Measurements from ENCODE around the gene PID1. TPM values are rescaled to one million over a fixed set of nuclear protein-coding genes. Genes with fewer than 3 reads are reported as not detected.

The PID1 gene
- total RNA-seq, 2 experiments from 2014 or later = not detected

DNA sequence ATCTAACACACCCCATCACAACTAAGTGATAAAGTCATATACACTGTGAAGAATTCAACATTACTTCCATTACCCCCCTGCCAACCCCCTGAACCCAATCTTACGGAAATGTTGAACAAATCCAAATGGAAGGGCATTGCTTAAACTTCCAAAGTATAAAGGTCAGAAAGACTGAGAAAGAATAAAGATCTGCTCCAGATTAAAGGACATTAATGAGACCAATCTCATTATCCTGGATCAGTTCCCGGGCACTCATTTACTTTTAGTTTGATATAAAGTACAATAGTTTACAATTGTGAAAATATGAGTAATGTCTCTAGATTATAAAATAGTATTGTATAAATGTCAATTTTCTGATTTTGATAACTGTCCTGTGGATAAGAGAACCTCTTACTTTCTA, 229.4 kb downstream of the PID1 start:
- TF ChIP-seq EZH2phosphoT487 (IDR thresholded peaks at IDR 0.05; ENCODE audit: borderline replicate concordance, low read depth, low read length) = no peak
- TF ChIP-seq, protein P1, sequence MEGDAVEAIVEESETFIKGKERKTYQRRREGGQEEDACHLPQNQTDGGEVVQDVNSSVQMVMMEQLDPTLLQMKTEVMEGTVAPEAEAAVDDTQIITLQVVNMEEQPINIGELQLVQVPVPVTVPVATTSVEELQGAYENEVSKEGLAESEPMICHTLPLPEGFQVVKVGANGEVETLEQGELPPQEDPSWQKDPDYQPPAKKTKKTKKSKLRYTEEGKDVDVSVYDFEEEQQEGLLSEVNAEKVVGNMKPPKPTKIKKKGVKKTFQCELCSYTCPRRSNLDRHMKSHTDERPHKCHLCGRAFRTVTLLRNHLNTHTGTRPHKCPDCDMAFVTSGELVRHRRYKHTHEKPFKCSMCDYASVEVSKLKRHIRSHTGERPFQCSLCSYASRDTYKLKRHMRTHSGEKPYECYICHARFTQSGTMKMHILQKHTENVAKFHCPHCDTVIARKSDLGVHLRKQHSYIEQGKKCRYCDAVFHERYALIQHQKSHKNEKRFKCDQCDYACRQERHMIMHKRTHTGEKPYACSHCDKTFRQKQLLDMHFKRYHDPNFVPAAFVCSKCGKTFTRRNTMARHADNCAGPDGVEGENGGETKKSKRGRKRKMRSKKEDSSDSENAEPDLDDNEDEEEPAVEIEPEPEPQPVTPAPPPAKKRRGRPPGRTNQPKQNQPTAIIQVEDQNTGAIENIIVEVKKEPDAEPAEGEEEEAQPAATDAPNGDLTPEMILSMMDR (conservative IDR thresholded peaks at IDR 0.05; ENCODE audit: low read length) = no peak
- H4K20me1 ChIP-seq (ENCODE audit: insufficient read depth, low read length) = no peaks in the 10 kb centered on the region
- ChIA-PET CTCF (ENCODE audit: unreplicated experiment) (no interaction called here), POLR2A (no interaction called here)
- DNase-seq (ENCODE audit: low spot score) = no peak
- no TSS peak for BruUV-seq (replicated peaks)
- no peaks in the 10 kb centered on the region for H3K9me2 ChIP-seq (ENCODE audit: insufficient read depth, low read length)
- intact Hi-C loops (cut with micrococcal nuclease; ENCODE audit: unreplicated experiment) = no loop called here
- H3K4me1 ChIP-seq (ENCODE audit: insufficient read depth, low read length, poor library complexity, severe bottlenecking) = no peaks in the 10 kb centered on the region
- H3K79me2 ChIP-seq (ENCODE audit: insufficient read depth, low read depth, low read length) = no peaks in the 10 kb centered on the region
- no peak overlapping the region for H3K4me3 ChIP-seq (ENCODE audit: low read depth, low read length, poor library complexity, severe bottlenecking)
- no peak overlapping the region for H3K4me2 ChIP-seq (ENCODE audit: low read length)
- H2AFZ ChIP-seq (ENCODE audit: low read length) = no peak overlapping the region
- H3K9me3 ChIP-seq (ENCODE audit: low read length) = no peaks in the 10 kb centered on the region
- H3K36me3 ChIP-seq (ENCODE audit: insufficient read depth, low read length) = no peaks in the 10 kb centered on the region
- H3K27ac ChIP-seq (ENCODE audit: low read depth, low read length, poor library complexity, severe bottlenecking) = no peak overlapping the region

DNA sequence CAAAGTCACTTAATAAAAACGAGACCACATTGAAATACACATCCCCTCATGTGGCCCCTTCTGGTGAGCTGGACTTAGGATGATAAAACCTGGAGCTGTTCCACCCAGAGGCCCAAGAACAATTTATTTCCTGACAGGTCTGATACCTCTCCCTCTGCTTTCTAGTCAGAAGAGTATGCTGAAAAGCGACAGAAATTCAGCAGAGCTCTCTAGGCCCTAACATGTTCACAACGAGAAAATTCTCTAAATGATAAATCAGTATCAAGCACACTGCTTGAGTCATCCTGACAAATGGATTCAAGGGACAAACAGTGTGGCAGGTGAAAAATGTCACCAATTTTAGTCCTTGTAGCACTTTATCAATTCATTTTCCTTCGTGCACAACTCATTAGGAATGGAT, 233.5 kb downstream of the PID1 start:
- H3K9me3 ChIP-seq (ENCODE audit: low read length) = no peaks in the 10 kb centered on the region

DNA sequence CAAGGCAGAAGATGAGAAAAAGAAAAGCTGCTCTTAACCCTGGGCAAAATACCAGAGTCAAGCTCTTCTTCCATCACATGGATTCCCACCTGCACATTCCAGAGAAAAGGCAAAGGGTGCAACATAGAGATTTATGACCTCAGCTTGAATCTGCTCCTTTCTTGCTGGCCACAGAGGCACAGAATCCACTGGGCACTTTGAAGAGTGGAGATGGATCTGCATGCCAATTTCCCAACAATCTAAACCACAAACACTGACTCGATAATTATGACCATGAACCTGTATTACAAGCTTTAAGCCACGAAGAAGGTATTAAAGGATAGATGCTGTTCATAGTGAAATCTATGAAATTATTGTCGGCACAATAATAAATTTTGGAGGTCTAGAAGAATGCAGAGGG, 237.3 kb downstream of the PID1 start:
- Histone ChIP-seq H3K79me2 (ENCODE audit: insufficient read depth, low read depth, low read length) (no peaks in the 10 kb centered on the region), H4K20me1 (ENCODE audit: insufficient read depth, low read length) (no peaks in the 10 kb centered on the region), H3K9me3 (ENCODE audit: low read length) (no peaks in the 10 kb centered on the region), H3K4me2 (ENCODE audit: low read length) (no peak overlapping the region), H2AFZ (ENCODE audit: low read length) (no peak overlapping the region), H3K4me1 (ENCODE audit: insufficient read depth, low read length, poor library complexity, severe bottlenecking) (no peaks in the 10 kb centered on the region), H3K4me3 (ENCODE audit: low read depth, low read length, poor library complexity, severe bottlenecking) (no peak overlapping the region), H3K27ac (ENCODE audit: low read depth, low read length, poor library complexity, severe bottlenecking) (no peak overlapping the region), H3K9me2 (ENCODE audit: insufficient read depth, low read length) (no peaks in the 10 kb centered on the region), H3K36me3 (ENCODE audit: insufficient read depth, low read length) (no peaks in the 10 kb centered on the region)
- TF ChIP-seq, protein P1 (conservative IDR thresholded peaks at IDR 0.05; ENCODE audit: low read length) = no peak
- no peak for TF ChIP-seq EZH2phosphoT487 (IDR thresholded peaks at IDR 0.05; ENCODE audit: borderline replicate concordance, low read depth, low read length)
- no peak for DNase-seq (ENCODE audit: low spot score)
- intact Hi-C loops (cut with micrococcal nuclease; ENCODE audit: unreplicated experiment) = no loop called here
- POLR2A ChIA-PET = no interaction called here
- CTCF ChIA-PET (ENCODE audit: unreplicated experiment) = no interaction called here
- no TSS peak for BruUV-seq (replicated peaks)

More for the DNA sequence above, 233.5 kb downstream of the PID1 start:
- Histone ChIP-seq H3K27ac (ENCODE audit: low read depth, low read length, poor library complexity, severe bottlenecking) (no peak overlapping the region), H3K4me2 (ENCODE audit: low read length) (no peak overlapping the region), H3K9me2 (ENCODE audit: insufficient read depth, low read length) (no peaks in the 10 kb centered on the region), H3K36me3 (ENCODE audit: insufficient read depth, low read length) (no peaks in the 10 kb centered on the region), H4K20me1 (ENCODE audit: insufficient read depth, low read length) (no peaks in the 10 kb centered on the region), H3K4me3 (ENCODE audit: low read depth, low read length, poor library complexity, severe bottlenecking) (no peak overlapping the region), H2AFZ (ENCODE audit: low read length) (no peak overlapping the region), H3K79me2 (ENCODE audit: insufficient read depth, low read depth, low read length) (no peaks in the 10 kb centered on the region), H3K4me1 (ENCODE audit: insufficient read depth, low read length, poor library complexity, severe bottlenecking) (no peaks in the 10 kb centered on the region)
- intact Hi-C loops (cut with micrococcal nuclease; ENCODE audit: unreplicated experiment) = no loop called here
- DNase-seq (ENCODE audit: low spot score) = no peak
- ChIA-PET POLR2A (interaction anchor here (0.8 kb wide), 1 partner anchor 9 kb away, joined by 4 read pairs; no protein-coding TSS in a partner anchor), CTCF (ENCODE audit: unreplicated experiment) (no interaction called here)
- BruUV-seq (replicated peaks) = no TSS peak
- TF ChIP-seq EZH2phosphoT487 (IDR thresholded peaks at IDR 0.05; ENCODE audit: borderline replicate concordance, low read depth, low read length) = no peak
- TF ChIP-seq, protein P1 (conservative IDR thresholded peaks at IDR 0.05; ENCODE audit: low read length) = no peak

Measured in OCI-LY7 (cell line).